Ishikawa (cell line): ENCODE measurements around the gene INPP5E.

ENCODE experiments used
- CEBPB ChIP-seq: IDR thresholded peaks from 2 replicates; pipeline ENCODE4 v1.6.1; 2012
- CREB1 ChIP-seq: IDR thresholded peaks from 2 replicates; pipeline ENCODE4 v1.6.1; 2012; ENCODE audit warnings: low read depth
- EGR1 ChIP-seq: IDR thresholded peaks from 2 replicates; pipeline ENCODE4 v1.6.1; 2012
- EP300 ChIP-seq: IDR thresholded peaks from 2 replicates; pipeline ENCODE4 v1.6.1; 2012; ENCODE audit warnings: borderline replicate concordance
- FOXM1 ChIP-seq: IDR thresholded peaks from 2 replicates; pipeline ENCODE4 v1.6.1; 2012; ENCODE audit warnings: low read depth, borderline replicate concordance
- RAD21 ChIP-seq: IDR thresholded peaks from 2 replicates; pipeline ENCODE4 v1.6.1; 2012; ENCODE audit warnings: low read depth
- REST ChIP-seq: IDR thresholded peaks from 2 replicates; pipeline ENCODE4 v1.6.1; 2012; ENCODE audit warnings: low read depth, mild to moderate bottlenecking
- TAF1 ChIP-seq: IDR thresholded peaks from 2 replicates; pipeline ENCODE4 v1.6.1; 2012; ENCODE audit warnings: low read depth, mild to moderate bottlenecking
- YY1 ChIP-seq: IDR thresholded peaks from 2 replicates; pipeline ENCODE4 v1.6.1; 2012; ENCODE audit warnings: low read depth
- TF ChIP-seq, protein P1 (sequence below): IDR thresholded peaks from 2 replicates; pipeline ENCODE4 v1.6.1; 2012

- TF ChIP-seq FOXM1 (no peak), YY1 (no peak), RAD21 (no peak), TAF1 (no peak), REST (no peak), CREB1 (no peak), EGR1 (no peak), EP300 (no peak), CEBPB (no peak)
- TF ChIP-seq, protein P1, sequence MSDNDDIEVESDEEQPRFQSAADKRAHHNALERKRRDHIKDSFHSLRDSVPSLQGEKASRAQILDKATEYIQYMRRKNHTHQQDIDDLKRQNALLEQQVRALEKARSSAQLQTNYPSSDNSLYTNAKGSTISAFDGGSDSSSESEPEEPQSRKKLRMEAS, result no peak
These were observed 5.0 kb downstream of the INPP5E start for GRCh38 chr9:136434580-136435169.
